Stimulated activated CD8-positive, alpha-beta memory T cell treated with anti-CD3 and anti-CD28 coated beads, Interleukin-4, amount 100 ng/mL, for 1 hour (primary cell): ENCODE measurements around the gene BCO1.

Experiments used
- DNase-seq, 2 donors: peaks; one replicate each; pipeline ENCODE4 v3.0.0-alpha.2; 2020; ENCODE audit warnings: low read depth in 2 of 2, low spot score in 1 of 2

BCO1 gene

GRCh38 chr16:81275795-81276194, 37.3 kb downstream of the BCO1 start:
- DNase-seq: no peak

- DNase-seq: no peak
These were observed 37.8 kb downstream of the BCO1 start for GRCh38 chr16:81276323-81276722.

- DNase-seq: no peak
These were observed 39.1 kb downstream of the BCO1 start for GRCh38 chr16:81277541-81278080.

GRCh38 chr16:81278526-81278925, 40.0 kb downstream of the BCO1 start:
- DNase-seq: no peak

- no peak for DNase-seq
These were observed 40.9 kb downstream of the BCO1 start for GRCh38 chr16:81279392-81279791.

- DNase-seq: no peak
These were observed 41.9 kb downstream of the BCO1 start for GRCh38 chr16:81280393-81280792.

- no peak for DNase-seq
These were observed 44.6 kb downstream of the BCO1 start for GRCh38 chr16:81283044-81283443.

GRCh38 chr16:81284995-81285600, 46.6 kb downstream of the BCO1 start:
- DNase-seq: no peak

GRCh38 chr16:81286190-81286589, 47.7 kb downstream of the BCO1 start:
- DNase-seq: no peak

GRCh38 chr16:81291117-81291516, 52.6 kb downstream of the BCO1 start:
- DNase-seq: no peak

GRCh38 chr16:81292936-81293335, 54.4 kb downstream of the BCO1 start:
- no peak for DNase-seq

- no peak for DNase-seq
These were observed 55.7 kb downstream of the BCO1 start for GRCh38 chr16:81293909-81294802.

GRCh38 chr16:81296631-81297030, 58.1 kb downstream of the BCO1 start:
- DNase-seq: no peak

GRCh38 chr16:81307770-81308169, 69.3 kb downstream of the BCO1 start:
- no peak for DNase-seq

- no peak for DNase-seq
These were observed 71.7 kb downstream of the BCO1 start for GRCh38 chr16:81310045-81310644.

- DNase-seq: no peak
These were observed 73.3 kb downstream of the BCO1 start for GRCh38 chr16:81311762-81312161.

GRCh38 chr16:81313701-81314602, 75.5 kb downstream of the BCO1 start:
- no peak for DNase-seq

- DNase-seq: peak; percentile 76 to 88
These were observed 76.2 kb downstream of the BCO1 start, which contains the start of gene GAN for GRCh38 chr16:81314603-81315270. TSS of gene GAN (plus strand) at chr16:81314962. CDS start at chr16:81315114, 152 bp downstream.

- peak; percentile 11 to 22 for DNase-seq
These were observed 77.0 kb downstream of the BCO1 start for GRCh38 chr16:81315271-81316175.
